HG03025 (cell line): Measurements from ENCODE around the gene KCTD2.

Source experiments
- ATAC-seq: cut with Tn5 transposase; IDR thresholded peaks from one replicate; pipeline ENCODE4 v1.9.1; 2021; ENCODE audit warnings: mild to moderate bottlenecking, moderate library complexity; ENCODE audit not compliant: unreplicated experiment, low FRiP score

The KCTD2 gene

DNA sequence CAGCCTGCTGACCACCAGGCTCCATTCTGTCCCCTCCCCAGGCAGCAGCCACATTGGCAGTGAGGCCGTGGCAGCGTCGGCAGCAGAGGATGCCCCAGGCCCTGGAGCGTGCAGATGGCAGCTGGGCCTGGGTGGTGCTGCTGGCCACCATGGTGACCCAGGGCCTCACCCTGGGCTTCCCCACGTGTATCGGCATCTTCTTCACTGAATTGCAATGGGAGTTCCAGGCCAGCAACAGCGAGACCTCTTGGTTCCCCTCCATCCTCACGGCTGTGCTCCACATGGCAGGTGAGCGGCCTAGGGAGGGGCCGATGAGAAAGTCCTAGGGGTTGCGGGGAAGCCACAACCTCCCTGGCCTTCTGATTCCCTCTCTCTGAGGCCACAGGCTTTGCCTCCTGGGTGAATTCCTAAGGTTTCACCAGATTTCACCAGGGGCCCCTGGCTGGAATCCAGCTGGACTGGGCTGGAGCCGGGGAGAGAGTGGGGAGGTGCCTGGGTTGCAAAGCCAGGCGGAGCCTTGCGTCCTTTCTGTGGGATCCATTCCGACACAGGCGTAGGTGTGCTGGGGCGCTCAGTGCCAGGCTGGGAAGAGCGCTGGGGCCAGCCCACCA lies 46.6 kb downstream of the KCTD2 start:
- ATAC-seq, result no peak

- ATAC-seq, result no peak
Measured at GRCh38 chr17:75094871-75095399, 47.9 kb downstream of the KCTD2 start.

DNA sequence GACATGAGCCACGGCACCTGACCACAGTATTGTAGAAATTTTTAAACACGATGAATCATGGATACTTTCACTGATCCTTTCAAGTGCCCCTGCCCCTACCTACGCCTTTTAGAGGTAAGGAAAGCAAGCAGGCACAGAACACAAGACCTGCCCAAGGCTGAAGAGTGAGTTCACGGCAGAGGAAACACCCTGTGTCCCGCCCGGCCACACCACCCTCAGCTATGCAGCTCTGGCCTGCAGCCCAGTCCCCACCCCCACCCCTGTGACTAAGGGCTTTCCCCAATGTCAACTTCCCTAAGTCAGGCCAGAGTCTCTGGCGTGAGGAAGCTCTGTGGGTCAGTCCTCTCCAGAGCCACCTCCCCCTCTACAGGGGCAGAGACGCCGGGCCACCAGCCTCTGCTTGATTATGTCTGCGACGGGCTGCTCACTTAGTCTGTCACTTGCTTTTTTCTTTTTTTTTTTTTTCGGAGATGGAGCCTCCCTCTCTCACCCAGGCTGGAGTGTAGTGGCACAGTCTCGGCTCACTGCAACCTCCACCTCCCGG lies 49.1 kb downstream of the KCTD2 start:
- no peak for ATAC-seq

GRCh38 chr17:75097865-75098264 lies 50.8 kb downstream of the KCTD2 start:
- ATAC-seq, result no peak

- no peak for ATAC-seq
Measured at GRCh38 chr17:75098861-75099260, 51.8 kb downstream of the KCTD2 start.

- ATAC-seq, result no peak
Measured at GRCh38 chr17:75099881-75100595, 53.0 kb downstream of the KCTD2 start.

DNA sequence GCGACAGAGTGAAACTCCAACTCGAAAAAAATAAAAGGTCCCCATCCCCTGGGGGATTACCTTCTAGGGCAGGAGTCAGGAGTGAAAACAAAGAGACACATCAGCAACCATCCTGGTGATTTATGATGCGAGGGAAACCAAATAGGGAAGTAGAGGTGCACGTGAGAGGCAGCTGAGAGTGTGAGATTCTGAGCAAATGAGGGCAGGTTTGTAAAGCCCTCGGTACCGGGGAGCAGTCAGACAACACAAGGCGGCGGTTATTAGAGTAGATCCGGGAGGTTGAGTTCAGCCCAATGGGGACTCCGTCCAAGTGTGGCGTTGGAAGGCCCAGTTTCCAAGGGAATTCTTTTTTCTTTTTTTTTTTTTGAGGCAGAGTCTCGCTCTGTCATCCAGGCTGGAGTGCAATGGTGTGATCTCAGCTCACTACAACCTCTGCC lies 55.4 kb downstream of the KCTD2 start:
- ATAC-seq, result no peak

DNA sequence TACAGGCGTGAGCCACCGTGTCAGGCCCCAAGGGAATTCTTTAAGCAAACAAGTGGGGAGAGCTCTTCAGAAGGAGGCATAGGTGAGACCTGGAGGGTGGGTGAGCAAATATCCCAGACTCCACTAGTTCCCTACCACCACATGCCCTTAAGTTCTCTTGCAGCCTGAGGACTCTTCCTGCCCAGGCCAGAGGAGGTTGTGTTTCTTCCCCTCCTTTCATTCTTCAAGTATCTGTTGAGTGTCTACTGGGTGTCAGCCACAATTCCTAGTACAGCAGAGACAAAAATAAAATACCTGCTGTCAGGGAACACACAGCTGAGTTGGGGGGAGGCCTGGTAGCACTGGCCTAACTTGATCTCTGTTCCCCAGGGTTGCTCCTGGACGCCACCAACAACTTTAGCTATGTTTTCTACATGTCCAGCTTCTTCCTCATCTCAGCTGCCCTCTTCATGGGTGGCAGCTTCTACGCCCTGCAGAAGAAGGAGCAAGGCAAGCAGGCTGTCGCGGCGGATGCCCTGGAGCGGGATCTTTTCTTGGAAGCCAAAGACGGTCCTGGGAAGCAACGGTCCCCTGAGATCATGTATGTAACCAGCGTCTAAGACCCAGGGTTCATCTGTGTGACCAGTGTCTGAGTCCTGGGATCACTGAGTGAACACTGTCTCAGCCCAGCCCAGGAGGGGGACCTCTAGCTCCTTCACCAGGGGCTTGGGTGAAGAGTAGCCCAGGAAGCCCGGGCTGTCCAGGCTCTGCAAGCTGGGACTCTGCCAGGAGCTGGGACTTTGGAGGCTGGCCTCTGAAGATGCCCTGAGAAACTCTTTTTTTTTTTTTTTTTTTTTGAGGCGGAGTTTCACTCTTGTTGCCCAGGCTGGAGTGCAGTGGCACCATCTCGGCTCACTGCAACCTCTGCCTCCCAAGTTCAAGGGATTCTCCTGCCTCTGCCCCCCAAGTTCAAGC lies 56.9 kb downstream of the KCTD2 start:
- no peak for ATAC-seq

- ATAC-seq, result no peak
Measured at GRCh38 chr17:75105126-75106080, 58.4 kb downstream of the KCTD2 start.

GRCh38 chr17:75108193-75108592 lies 61.2 kb downstream of the KCTD2 start:
- no peak for ATAC-seq

DNA sequence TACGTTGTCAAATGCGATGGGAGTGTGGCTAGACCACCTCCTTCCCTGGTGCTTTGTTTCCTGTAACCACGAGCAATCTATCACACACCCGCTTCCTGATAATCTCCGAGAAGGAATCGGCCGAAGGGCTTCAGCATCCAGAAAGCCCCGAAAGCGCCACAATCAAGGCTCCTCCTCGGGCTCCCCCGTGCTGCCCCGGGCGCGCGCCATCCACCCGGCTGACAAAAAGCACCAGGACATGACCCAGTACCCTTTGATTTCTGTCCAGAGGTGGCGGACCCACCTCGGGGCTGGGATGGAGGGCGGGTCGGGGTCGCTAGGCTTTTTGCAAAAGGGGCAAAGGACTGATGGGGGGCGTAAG lies 62.0 kb downstream of the KCTD2 start:
- ATAC-seq, result no peak

DNA sequence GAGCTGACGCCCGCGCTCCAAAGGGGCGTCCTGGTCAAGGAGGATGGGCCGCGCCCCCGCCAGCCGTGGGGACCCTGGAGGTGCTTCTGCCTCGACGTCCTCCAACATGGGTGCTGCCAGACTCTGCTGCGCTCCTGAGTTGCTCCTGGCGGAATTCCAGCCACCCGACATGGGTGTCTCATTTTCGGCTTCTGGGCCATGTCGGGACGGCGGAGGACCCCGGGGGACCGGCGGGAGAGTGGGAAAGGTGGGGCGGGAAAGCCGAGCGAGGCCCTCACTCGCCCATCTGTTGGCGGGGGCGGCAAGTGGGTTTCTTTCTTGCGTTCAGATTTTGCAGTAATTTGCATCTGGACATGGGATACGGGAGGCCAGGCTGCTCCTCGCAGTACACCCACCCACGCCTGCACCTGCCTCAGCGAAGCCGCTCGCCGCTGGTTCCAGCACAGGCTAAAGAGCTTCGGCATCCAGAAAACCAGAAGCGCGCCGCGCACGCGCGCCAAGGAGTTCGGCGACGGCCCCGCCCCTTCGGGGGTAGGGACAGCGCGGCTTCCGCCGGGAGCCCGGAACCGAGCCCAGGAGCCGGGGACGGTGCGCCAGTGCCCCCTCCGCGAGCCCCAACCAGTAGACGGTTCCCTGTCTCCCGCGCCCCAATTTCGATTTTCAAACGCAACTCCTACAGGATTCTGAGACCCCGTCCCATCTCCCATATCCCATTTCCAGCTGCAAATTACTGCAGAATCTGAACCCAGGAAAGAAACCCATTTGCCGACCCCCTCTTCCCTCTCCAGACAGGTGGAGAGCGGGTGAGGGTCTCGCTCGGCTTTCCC lies 62.6 kb downstream of the KCTD2 start, which contains the start of gene ARMC7:
TSS of gene ARMC7 (plus strand) at position 563 of the 827 bp plus-strand sequence. CDS start 320 bp downstream, outside the sequence.
- ATAC-seq, result peak; percentile 59

DNA sequence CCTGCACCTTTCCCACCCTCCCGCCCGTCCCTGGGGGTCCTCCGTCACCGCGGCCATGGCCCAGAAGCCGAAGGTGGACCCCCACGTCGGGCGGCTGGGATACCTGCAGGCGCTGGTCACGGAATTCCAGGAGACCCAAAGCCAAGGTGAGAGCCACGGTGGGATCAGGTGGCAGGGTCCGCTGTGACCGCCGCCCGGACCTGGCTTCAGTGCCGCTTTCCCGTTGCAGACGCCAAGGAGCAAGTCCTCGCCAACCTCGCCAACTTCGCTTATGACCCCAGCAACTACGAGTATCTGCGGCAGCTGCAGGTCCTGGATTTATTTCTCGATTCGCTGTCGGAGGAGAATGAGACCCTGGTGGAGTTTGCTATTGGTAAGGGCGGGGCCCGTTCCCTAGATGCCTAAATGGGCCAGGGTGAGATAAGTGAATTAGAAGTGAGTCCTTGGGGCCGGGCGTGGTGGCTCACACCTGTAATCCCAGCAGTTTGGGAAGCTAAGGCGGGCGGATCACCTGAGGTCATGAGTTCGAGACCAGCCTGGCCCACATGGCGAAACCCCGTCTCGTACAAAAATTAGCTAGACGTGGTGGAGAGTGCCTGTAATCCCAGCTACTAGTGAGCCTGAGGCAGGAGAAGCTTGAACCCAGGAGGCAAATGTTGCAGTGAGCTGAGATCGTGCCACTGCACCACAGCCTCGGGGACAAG lies 63.4 kb downstream of the KCTD2 start:
- peak; percentile 8 for ATAC-seq

DNA sequence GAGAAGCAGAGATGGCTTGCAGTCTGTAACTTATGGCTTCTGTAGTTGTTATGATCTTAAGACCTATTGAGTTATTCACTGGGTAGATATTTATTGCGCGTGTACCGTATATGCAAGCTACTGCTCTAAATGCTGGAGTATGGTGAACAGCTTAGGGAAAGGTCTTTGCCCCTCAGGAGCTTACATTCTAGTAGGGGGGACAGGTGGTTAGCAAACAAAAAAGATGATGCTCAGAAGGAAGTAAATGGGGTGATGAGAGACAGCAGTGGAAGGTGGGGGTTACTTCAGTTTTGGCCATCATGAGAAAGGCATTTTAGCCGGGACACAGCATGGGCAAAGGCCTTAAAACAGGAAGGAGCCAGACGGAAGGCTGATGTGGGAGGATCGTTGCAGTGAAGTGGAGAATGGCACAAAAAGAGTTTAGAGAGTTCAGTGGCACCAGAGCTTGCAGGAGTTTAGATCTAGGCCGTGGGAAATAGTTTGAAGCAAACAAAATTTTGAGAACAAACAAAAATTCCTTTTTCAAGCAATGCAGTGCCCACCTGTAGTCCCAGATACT lies 64.8 kb downstream of the KCTD2 start:
- ATAC-seq, result no peak

DNA sequence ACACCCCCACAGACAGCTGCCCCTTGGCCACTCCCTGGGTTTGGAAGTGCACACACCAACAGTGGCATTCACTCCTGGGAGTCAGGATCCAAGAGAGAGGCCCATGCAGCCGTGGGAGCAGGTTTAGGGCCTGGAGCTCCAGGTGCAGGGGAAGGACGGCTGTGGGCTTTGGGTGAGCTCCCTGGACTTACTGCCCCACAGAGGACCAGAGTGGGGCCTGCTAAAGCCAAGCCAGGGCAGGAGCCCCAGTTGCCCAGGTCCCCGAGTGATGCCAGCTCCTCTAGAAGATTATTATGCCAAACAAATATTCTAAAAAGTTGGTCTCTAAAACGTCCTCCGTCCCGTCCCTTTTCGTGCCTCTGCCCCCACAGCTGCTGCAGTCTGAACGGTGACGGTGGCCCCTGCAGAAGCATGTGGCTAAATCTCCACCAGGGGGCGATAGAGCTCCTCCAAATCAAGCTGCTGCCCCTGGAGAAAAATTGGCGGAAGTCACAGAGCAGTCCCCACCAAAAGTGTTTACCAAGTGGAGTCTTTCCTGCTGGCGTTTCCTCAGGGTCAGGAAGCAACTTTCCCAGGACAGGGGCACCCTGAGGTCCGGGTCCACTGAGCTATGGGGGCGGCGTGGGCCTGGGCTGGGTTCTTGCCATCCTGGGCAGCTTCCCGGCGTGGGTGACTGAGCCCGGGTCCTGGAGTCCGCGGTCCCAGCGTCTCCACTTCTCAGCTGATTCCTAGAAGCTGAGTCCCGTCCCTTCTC lies 67.0 kb downstream of the KCTD2 start:
- no peak for ATAC-seq

- ATAC-seq, result no peak
Measured at GRCh38 chr17:75114552-75115314, 67.7 kb downstream of the KCTD2 start.
